ENCODE results near the gene SAP25. TPM values are rescaled to one million over a fixed set of nuclear protein-coding genes. Genes with fewer than 3 reads are reported as not detected.
"Not testable (repeated sequence)": the region's sequence is repeated elsewhere in the genome, so short reads cannot be mapped to it uniquely, and the experiment has no call there.

Gene SAP25
- total and polyA plus RNA-seq, 2 experiments from 2014 or later, result not detected

DNA sequence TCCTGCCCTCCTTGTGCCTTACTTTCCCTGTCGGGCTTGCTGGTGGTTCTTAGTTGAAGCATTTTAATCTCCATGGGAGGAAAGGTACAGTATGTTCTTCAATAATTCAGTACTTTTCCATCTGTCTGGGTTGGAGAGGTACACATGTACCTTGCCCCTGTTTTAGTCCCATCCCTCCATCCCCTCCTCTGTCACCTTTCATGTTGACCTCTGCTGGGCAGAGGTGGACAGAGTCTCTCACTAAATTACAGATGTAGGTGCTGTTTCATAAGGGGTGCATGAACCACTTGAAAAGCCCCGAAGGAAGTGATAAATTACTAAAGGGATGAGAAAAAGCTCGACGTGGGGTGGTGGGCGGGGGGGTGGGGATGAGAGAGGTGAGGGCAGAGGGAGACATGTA is 29.3 kb downstream of the SAP25 start:
- no peaks in the 10 kb centered on the region for H4K20me1 ChIP-seq (ENCODE audit: insufficient read depth)
- peaks cover 32% of the 10 kb centered on the region for H3F3A ChIP-seq (ENCODE audit: insufficient read depth)
- H3K9ac ChIP-seq, result no peak overlapping the region
- no peak overlapping the region for H3K4me3 ChIP-seq
- no peaks in the 10 kb centered on the region for H3K36me3 ChIP-seq (ENCODE audit: low read depth)
- in situ Hi-C loops (cut with MboI), result no loop called here
- no peak for TF ChIP-seq EZH2 (IDR thresholded peaks at IDR 0.05; ENCODE audit: insufficient read depth, poor library complexity, severe bottlenecking)
- no peak for TF ChIP-seq EZH2phosphoT487 (IDR thresholded peaks at IDR 0.05; ENCODE audit: insufficient read depth, low read depth)
- no peak for DNase-seq
- H3K27me3 ChIP-seq (replicated peaks; ENCODE audit: insufficient read depth), result no peaks in the 10 kb centered on the region
- peaks cover 29% of the 10 kb centered on the region for H3K4me1 ChIP-seq (ENCODE audit: insufficient read depth)
- H2AFZ ChIP-seq, result no peak overlapping the region
- no peak overlapping the region for H3K27ac ChIP-seq
- no peak overlapping the region for H3K4me2 ChIP-seq (ENCODE audit: unreplicated experiment)
- H3K79me2 ChIP-seq (ENCODE audit: insufficient read depth), result peaks cover 8% of the 10 kb centered on the region
- H3K9me2 ChIP-seq (ENCODE audit: insufficient read depth), result no peaks in the 10 kb centered on the region
- WGBS, 2 experiments (ENCODE audit: low coverage in 1 of 2, low lambda C conversion rate in 2 of 2, missing lambda C conversion rate in 2 of 2), result 72 to 85% methylated on average over 3 to 5 of the region's 5 CpGs
- H3K9me3 ChIP-seq (ENCODE audit: low read depth), result no peaks in the 10 kb centered on the region

DNA sequence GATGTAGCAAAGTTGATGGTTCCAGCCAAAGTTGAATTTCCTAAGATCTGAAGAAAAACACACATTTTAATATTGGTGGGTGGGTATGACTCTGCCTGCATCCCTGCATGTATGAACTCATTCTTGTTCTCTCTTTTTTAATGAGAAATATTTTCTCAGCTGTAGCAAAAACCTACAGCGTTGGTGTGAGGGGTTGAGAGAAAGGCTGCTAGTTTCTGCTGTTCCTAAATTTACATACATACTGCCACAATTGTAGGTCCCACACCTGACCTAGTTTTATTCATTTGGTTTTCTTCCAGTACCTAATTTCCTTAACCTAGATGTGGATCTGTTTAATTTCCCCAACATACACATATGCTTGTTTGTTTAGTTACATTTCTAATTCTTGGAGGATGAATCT is 30.1 kb downstream of the SAP25 start:
- TF ChIP-seq EZH2phosphoT487 (IDR thresholded peaks at IDR 0.05; ENCODE audit: insufficient read depth, low read depth) (no peak), EZH2 (IDR thresholded peaks at IDR 0.05; ENCODE audit: insufficient read depth, poor library complexity, severe bottlenecking) (no peak)
- no peak for DNase-seq

DNA sequence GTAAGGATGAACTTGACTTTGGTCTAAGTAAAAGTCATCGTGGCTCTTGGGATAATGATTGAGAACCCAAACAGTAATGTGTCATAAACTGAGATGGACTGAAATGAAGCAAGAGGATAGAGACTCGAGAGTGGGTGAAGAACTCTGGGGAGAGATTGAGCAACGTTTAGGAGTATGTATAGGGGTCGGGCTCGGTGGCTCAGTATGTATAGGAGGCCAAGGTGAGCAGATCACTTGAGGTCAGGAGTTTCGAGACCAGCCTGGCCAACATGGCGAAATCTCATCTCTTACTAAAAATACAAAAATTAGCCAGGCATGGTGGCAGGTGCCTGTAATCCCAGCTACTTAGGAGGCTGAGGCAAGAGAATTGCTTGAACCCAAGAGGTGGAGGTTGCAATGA is 32.4 kb downstream of the SAP25 start:
- H3K9me3 ChIP-seq (ENCODE audit: low read depth); DNase-seq; H3K4me2 ChIP-seq (ENCODE audit: unreplicated experiment); H2AFZ ChIP-seq; H3K27ac ChIP-seq; H3K36me3 ChIP-seq (ENCODE audit: low read depth); H3K27me3 ChIP-seq (replicated peaks; ENCODE audit: insufficient read depth); H3K4me3 ChIP-seq; H3K9ac ChIP-seq; H4K20me1 ChIP-seq (ENCODE audit: insufficient read depth); H3K9me2 ChIP-seq (ENCODE audit: insufficient read depth); H3K79me2 ChIP-seq (ENCODE audit: insufficient read depth); in situ Hi-C loops (cut with MboI): not testable (repeated sequence)
- Histone ChIP-seq H3K4me1 (ENCODE audit: insufficient read depth) (peaks cover 15% of the 10 kb centered on the region), H3F3A (ENCODE audit: insufficient read depth) (peaks cover 16% of the 10 kb centered on the region)
- 78 to 82% methylated on average over 7 of the region's 7 CpGs for WGBS, 2 experiments (ENCODE audit: low coverage in 1 of 2, low lambda C conversion rate in 2 of 2, missing lambda C conversion rate in 2 of 2)

More for the DNA sequence above, 30.1 kb downstream of the SAP25 start:
- Histone ChIP-seq H3F3A (ENCODE audit: insufficient read depth) (peaks cover 32% of the 10 kb centered on the region), H3K9me2 (ENCODE audit: insufficient read depth) (no peaks in the 10 kb centered on the region), H3K36me3 (ENCODE audit: low read depth) (no peaks in the 10 kb centered on the region), H3K4me3 (no peak overlapping the region), H4K20me1 (ENCODE audit: insufficient read depth) (no peaks in the 10 kb centered on the region), H2AFZ (no peak overlapping the region), H3K9me3 (ENCODE audit: low read depth) (no peaks in the 10 kb centered on the region), H3K27ac (no peak overlapping the region), H3K79me2 (ENCODE audit: insufficient read depth) (peaks cover 8% of the 10 kb centered on the region), H3K4me2 (ENCODE audit: unreplicated experiment) (no peak overlapping the region), H3K4me1 (ENCODE audit: insufficient read depth) (peaks cover 27% of the 10 kb centered on the region), H3K9ac (no peak overlapping the region), H3K27me3 (replicated peaks; ENCODE audit: insufficient read depth) (no peaks in the 10 kb centered on the region)
- 50 to 71% methylated on average over 1 of the region's 1 CpG for WGBS, 2 experiments (ENCODE audit: low coverage in 1 of 2, low lambda C conversion rate in 2 of 2, missing lambda C conversion rate in 2 of 2)
- in situ Hi-C loops (cut with MboI), result no loop called here

DNA sequence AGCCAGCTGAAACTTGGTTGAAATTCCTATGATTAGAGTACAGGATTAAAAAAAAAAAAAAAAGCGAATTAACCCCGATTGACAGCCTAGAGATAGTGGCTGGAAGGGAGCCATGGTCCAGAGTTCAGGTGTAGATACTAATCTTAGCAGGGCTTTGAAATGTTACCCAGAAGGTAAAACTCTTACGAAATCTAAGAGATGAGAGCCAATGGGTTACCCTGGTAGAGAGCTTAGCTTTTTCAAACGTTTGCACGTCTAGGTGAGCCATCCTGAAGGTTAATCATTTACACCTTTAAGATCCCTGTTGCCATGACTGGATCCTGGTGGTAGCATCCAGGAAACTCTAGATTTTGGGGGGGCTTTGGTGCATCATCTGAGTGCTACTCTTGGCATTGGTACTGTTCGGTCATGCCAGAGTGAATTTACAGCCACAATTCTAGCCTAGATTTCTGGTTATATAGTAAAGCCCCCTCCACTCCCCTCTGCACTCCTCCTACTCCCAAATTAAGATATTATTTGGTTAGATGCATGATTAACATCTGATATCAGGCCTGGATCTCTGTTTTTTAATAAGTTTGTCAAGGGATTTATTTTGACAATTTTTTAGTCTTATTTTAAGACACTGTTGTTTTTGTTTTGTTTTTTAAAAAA is 33.5 kb downstream of the SAP25 start:
- Histone ChIP-seq H3K27ac (no peak overlapping the region), H3F3A (ENCODE audit: insufficient read depth) (peaks cover 5% of the 10 kb centered on the region; the same call in 1 of the 2 replicates), H3K4me1 (ENCODE audit: insufficient read depth) (peaks cover 4% of the 10 kb centered on the region), H4K20me1 (ENCODE audit: insufficient read depth) (no peaks in the 10 kb centered on the region), H3K27me3 (replicated peaks; ENCODE audit: insufficient read depth) (no peaks in the 10 kb centered on the region), H3K9me2 (ENCODE audit: insufficient read depth) (no peaks in the 10 kb centered on the region), H3K79me2 (ENCODE audit: insufficient read depth) (no peaks in the 10 kb centered on the region), H3K9ac (no peak overlapping the region; the same call in 1 of the 2 replicates), H3K4me3 (peak overlapping the region; percentile 83), H3K36me3 (ENCODE audit: low read depth) (no peaks in the 10 kb centered on the region), H3K9me3 (ENCODE audit: low read depth) (no peaks in the 10 kb centered on the region), H3K4me2 (ENCODE audit: unreplicated experiment) (peak overlapping the region; percentile 68), H2AFZ (peak overlapping the region; percentile 91; the same call in 1 of the 2 replicates)
- in situ Hi-C loops (cut with MboI), result no loop called here
- TF ChIP-seq EZH2 (IDR thresholded peaks at IDR 0.05; ENCODE audit: insufficient read depth, poor library complexity, severe bottlenecking) (no peak), EZH2phosphoT487 (IDR thresholded peaks at IDR 0.05; ENCODE audit: insufficient read depth, low read depth) (no peak)
- 60 to 63% methylated on average over 6 of the region's 6 CpGs for WGBS, 2 experiments (ENCODE audit: low coverage in 1 of 2, low lambda C conversion rate in 2 of 2, missing lambda C conversion rate in 2 of 2)
- DNase-seq, result no peak
